ENCODE data around the gene MAP3K2.

Gene MAP3K2

DNA sequence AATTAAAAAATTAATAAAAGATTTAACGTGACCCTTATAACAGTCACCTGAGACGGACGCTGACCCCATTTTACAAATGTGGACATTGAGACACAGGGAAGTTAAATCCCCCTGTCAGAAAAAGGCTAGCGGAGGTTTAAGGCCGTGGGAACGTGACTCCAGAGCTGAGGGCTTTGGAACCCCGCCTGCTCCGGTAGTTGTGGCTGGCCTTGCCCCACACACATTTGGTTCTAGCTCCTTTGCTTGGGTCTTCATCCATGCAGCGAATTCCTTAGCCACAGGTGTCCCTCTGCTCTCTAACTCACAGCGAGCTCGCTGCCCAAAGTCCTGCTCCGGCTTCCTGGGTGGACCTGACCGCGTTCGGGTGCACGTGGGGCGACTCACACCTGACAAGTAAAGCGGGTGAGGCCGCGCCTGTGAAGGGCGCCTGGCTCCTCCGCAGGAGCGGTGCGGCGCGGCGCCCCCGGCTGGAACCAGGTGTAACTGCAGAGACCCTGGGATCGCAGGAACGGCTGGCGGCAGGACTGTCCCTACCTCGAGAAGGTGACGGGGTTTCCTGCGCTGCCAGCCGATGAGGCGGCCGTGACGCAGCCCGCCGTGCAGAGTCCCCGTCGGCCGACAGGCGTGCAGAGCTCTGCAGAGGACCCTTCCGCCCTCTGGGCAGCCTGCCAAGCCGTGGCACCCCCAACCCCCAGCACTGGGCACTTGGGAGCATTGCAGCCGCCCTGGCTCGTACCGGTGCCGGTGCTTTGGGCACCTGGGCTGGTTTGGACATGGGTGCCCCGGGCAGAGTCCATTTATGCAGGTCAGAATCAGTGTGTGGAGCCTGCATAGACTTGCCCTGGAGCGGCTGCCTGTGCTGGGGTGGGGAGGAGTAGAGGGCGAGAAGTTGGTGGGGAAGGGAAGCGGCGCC is 28.1 kb upstream of the MAP3K2 start:
- no peak overlapping the region for H3K27ac ChIP-seq
- peak; percentile 34 for TF ChIP-seq CTCF (IDR thresholded peaks at IDR 0.05)
- peak; percentile 72 for DNase-seq (ENCODE audit: low spot score)

DNA sequence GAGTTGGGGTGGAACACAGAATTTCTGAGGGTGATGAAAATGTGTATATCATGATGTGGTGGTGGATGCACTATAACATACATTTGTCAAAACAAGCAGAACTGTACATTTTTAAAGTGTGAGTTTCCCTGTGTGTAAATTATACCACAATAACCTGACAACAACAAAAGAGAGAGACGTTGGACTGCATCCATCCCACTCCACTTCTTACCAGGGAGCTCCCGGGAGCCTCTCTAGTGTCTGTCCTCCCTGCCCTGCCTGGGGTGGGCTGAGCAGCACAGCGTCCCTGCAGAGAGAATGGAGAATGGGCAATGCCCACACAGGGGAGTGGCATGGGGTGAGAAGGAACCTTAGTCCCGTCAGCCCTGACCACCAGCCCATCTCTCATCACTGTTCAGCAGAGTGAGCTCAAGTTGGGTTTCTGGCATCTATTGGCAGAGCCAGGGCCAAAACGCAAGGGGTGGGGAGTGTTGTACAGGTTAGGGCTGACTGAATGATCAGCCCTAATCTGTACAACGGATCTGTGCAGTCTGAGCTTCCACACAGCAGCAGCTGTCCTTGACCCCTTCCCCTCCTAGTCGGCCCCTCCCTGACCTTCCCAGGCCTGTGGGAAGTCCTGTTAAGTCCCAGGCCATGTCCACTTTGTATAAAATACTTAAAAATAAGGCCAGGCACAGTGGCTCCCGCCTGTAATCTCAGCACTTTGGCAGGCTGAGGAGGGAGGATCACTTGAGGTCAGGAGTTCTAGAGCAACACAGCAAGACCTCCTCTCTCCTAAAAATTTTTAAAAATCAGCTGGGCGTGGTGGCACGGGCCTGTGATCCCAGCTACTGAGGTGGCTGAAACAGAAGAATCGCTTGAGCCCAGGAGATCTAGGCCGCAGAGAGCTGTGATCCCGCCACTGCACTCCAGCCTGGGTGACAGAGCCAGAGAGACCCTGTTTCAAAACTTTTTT is 27.1 kb upstream of the MAP3K2 start:
- Histone ChIP-seq H3K27ac (no peak overlapping the region), H3K4me3 (no peak overlapping the region)
- DNase-seq (ENCODE audit: low spot score), result peak; percentile 52
- TF ChIP-seq CTCF (IDR thresholded peaks at IDR 0.05), result no peak

More for the DNA sequence above, 28.1 kb upstream of the MAP3K2 start:
- peak overlapping the region; percentile 62 for H3K4me3 ChIP-seq

DNA sequence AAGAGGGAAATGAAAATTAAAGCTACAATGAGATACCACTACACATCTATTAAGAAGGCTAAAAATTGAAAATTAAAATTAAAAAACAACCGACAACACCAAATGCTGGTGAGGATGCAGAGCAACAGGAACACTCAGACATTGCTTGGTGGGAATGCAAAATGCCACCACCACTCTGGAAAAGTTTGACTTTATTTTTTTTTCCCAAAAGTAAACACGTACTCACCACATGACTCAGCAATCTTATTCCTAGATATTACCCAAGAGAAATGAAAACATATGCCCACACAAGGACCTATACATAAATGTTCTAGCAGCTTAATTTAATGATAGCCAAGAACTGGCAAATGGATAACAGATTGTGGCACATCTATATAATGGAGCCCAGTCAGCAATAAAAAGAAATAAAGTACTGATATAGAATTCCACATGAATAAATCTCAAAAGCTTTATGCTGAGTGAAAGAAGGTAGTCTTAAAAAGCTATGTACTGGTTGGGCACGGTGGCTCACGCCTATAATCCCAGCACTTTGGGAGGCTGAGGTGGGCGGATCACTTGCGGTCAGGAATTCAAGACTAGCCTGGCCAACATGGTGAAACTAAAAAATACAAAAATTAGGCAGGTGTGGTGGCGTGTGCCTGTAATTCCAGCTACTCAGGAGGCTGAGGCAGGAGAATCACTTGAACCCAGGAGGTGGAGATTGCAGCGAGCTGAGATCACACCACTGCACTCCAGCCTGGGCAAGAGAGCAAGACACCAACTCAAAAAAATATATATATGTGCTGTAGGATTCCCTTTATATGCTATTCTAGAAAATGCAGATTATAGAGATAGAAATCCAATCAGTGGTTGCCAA is 26.2 kb upstream of the MAP3K2 start:
- H3K4me3 ChIP-seq, result no peak overlapping the region
- TF ChIP-seq CTCF (IDR thresholded peaks at IDR 0.05), result no peak
- DNase-seq (ENCODE audit: low spot score), result peak; percentile 19
- peak overlapping the region in 1 of 2 donors; percentile 16 for H3K27ac ChIP-seq

- no peak for DNase-seq (ENCODE audit: low spot score)
- no peak for TF ChIP-seq CTCF (IDR thresholded peaks at IDR 0.05)
- H3K4me3 ChIP-seq, result no peak overlapping the region
- no peak overlapping the region for H3K27ac ChIP-seq
These were observed 25.4 kb upstream of the MAP3K2 start for GRCh38 chr2:127413200-127413599.

GRCh38 chr2:127411653-127412369 is 24.0 kb upstream of the MAP3K2 start:
- Histone ChIP-seq H3K4me3 (peak overlapping the region; percentile 12), H3K27ac (peak overlapping the region in 1 of 2 donors; percentile 83)
- no peak for TF ChIP-seq CTCF (IDR thresholded peaks at IDR 0.05)
- DNase-seq (ENCODE audit: low spot score), result no peak

Measured in coronary artery (tissue), 2 donors.